Skeletal muscle cell (primary cell): ENCODE data around the gene UGT1A4.

Source experiments
- DNase-seq: peaks from one replicate; pipeline ENCODE4 v3.0.0-alpha.2; 2010; ENCODE audit warnings: low read depth
- H3K4me3 ChIP-seq: 2 replicates; pipeline ENCODE4 v1.5.1; 2011; ENCODE audit warnings: low read depth, mild to moderate bottlenecking, control low read depth, low read length, moderate library complexity

The UGT1A4 gene

DNA sequence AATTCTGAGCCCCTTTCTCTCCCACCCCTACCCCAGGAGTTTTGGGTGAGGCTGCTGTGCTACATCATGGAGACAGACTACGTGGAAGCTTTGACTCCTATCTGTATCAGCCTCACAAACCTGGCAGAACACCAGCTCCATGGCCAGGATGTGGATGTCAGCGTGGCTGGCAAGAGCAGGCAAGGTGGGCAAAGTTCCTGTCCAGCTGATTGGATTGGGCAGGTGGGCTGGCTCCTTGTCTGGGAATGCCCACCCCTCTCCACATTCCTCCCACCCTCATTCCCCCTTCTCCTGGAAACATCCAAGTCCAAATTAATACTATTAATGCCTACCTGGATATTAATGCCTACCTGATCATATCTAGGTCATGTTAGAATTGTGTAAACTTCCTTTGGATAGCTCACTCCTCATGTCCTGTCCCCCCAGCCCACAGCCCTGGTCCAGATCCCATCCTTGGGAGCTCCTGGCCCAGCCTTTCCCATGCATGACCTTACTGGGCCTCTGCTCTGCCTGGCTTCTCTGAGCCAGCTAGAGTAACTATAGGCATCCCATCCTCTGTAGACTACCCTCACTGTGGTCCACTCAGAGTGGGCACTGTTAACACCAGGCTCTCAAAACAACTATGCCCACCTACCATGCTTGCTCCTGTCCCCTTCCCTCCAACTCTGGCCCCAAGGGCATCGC, 83.7 kb downstream of the UGT1A4 start:
- DNase-seq, result no peak
- no peak overlapping the region for H3K4me3 ChIP-seq

DNA sequence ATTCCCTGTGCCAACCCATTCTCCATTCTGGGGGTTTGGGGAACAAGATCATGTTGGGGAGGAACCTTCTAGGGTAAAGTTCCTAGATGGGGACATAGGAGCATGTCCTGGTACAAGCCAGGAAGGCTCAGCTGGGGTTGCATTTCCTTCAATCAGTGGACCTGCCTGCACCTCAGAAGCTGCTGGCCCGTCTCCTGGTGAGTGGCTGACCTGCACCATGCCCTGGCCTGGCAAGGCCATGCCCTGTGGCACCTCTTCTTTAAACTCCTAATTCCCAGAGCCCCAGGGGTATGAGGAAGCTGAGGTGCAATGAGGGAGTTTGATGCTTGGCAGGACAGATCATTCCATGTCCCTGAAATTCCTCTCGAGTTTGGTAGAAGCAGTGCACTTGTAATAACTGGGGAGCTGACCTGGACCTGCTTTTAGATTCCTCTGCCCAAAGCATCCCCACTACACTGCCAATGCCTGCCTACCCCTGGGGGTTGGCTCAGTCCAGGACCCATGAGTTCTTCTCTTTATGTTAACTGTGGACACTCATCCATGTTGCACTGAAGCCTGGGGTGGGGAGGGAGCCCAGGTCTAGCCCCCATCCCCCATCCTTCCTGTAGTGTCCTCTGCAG, 84.9 kb downstream of the UGT1A4 start:
- no peak for DNase-seq
- no peak overlapping the region for H3K4me3 ChIP-seq

DNA sequence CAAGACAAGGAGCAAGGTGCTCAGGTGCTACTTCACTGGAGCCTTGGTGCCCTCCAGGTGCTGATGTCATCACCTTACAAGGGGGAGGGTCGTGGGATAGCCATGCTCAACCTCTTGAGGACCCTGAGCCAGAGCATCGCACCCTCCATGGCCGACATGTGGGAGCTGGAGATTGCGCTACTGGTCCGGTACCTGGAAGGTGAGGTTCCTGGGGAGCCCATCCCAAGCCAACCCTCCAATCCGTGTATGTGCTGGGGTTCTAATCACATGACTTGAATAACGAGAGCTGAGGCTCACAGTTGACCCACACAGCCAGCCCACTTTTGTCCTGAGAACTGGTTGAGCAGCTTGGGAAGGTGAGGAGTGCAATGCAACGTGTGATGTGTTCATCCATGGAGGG, 85.5 kb downstream of the UGT1A4 start:
- no peak for DNase-seq
- H3K4me3 ChIP-seq, result no peak overlapping the region

DNA sequence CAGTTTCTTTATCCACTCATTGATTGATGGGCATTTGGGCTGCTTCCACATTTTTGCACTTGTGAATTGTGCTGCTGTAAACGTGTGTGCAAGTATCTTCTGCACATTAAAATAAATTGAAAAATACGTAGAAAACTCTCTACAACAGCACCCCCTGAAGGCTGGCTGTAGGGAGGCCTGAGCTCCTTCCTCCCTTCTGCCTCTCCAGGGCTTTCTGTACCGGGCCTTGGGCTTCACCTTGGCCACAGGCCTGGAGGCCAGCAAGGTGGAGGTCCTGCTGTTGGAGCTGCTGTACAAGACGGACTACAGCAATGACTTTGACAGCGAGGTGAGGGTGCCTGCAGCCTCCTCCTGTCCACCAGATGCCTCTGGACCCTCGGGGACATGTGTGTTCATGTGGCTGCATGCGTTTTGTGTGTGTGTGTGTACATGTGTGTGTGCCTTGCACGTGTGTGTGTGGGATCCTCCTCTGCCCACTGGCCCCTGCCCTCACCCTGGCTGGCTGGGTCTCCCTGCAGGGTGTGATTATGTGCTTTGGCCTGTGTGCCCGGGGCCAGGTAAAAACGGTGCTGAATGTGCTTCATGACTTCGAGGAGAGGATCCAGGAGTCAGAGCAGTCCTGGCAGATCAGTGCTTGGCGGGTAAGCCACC, 88.8 kb downstream of the UGT1A4 start:
- no peak overlapping the region for H3K4me3 ChIP-seq
- DNase-seq, result no peak

DNA sequence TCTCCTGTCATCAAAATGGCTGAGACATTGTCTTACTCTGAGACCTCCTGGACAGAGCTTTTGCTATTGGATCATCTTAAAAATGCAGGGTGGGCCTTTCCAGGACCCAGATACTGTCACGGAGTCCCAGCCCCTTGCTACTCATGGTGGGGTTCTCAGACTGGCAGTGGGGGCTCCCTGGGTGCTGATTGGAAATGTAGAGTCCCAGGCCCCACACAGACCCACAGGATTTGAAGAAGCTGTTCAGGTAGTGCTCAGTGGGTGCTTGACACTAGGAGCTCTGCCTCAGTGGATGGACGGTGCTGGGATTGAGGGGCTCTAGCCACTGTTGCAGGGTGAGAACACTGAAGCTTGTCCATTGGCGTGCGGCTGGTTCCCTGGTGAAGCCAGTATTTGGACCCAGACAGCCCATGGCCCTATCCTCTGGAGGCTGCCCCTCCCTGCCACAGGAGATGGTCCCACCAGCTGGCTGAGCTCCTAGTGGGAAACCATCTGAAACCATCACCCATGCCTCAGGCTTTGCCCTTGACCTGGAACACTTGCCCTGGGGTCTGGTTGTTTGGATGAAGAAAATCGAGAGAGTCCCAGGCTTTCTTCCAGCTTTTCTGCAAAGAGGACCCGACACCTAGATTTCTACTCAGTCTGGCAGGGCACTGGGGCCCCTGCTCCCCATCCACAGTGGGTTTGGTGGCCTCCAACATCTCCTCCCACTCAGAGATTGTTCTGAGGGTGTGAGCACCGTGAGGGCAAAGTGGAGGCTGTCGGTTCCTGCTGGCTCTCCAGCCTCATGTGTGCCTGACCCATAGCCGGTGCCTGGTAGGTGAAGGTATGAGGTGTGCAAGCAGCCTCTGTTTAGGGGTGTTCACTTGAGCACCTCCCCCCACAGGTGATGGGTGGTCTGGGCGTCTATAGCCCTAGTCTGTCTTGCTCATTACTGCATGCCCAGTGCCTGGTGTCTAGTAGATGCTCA, 89.7 kb downstream of the UGT1A4 start:
- DNase-seq, result no peak
- no peak overlapping the region for H3K4me3 ChIP-seq

DNA sequence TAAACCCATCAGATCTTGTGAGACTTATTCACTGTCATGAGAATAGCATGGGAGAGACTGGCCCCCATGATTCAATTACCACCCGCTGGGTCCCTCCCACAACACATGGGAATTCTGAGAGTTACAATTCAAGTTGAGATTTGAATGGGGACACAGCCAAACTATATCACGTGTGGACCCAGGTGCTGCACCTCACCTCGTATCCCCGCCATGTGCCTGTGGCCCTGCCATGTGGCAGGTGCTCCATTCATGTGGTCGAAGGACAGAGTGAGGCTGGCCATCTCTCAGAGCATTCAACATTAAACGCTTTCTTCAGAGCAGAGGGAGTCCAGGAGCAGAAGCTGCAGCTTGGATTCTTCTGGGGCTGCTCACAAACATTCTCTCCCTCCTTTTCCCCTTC, 91.8 kb downstream of the UGT1A4 start:
- no peak overlapping the region for H3K4me3 ChIP-seq
- no peak for DNase-seq

DNA sequence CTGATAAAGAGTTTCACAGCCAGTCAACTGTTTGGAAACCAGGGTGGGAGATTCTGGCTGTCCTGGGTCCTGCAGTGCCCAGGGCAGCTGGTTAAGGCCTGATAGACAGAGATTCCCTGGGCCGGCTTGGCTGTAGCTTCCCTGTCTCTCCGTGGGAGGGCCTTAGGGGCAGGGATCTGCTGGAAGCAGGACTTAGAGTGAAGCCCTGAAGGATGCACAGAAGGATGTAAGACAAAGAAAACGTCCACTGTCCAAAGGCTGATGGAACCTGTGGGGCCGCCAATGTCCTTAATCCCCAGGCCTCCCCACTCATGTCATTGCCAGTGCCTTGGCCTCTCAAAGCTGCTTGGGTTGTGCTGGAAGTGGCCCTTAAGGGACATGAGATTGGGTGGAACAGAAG, 92.6 kb downstream of the UGT1A4 start:
- no peak for DNase-seq
- H3K4me3 ChIP-seq, result no peak overlapping the region

DNA sequence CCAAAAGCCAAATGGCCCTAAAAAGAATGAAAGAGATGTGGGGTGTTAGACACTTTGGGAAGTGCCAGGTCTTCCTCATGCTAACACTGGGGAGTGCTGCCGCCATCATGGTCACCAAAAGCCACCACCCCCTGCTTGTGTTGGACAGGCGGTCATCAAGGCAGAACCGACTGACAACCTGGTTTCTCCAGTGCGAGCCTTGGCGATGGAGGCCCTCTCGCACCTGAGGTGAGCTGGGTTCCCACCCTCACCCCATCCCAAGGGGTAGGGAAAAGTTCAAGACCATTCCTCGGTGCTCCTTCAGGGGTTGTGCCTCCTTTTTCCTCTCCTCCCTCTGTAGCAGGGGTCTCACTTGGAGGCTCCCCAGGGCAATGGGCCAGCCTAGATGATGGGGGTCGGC, 93.2 kb downstream of the UGT1A4 start:
- no peak overlapping the region for H3K4me3 ChIP-seq
- DNase-seq, result no peak

DNA sequence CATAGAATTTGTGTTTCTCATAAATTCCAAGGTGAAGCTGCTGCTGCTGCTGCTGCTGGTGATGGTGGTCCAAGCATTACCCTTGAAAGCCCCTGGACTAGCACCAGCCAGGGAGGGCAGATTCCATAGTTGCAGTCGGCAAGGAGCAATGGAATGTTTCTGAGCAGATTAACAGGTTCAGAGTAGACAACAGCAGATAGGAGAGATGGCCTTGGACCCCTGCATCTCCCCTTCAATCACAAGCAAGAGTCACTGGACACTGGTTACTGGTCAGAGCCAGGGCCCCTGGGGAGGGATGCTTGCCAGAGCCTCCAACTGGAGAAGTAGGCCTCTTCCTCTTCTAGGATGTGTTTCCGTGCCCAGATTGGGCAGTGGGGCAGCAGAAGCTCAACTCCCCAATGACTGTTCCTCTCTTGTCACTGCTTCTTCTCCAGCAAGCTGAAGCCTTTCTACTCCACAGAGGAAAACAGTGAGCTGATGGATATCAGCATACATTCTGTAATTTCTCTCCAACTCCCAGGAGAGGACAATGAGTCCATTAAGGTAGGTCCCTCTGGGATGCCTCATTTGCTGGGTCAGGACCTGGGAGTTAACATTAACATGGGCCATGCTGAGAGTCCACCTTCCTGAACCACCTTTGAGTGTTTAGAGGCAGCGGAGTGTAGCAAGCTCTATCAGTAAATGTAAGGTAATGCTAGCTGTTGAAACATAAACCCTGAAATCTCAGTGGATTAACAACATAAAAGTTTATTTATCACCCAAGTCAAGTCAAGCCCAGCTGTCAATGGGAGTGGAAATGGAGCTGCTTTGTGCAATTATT, 94.9 kb downstream of the UGT1A4 start:
- no peak for DNase-seq

DNA sequence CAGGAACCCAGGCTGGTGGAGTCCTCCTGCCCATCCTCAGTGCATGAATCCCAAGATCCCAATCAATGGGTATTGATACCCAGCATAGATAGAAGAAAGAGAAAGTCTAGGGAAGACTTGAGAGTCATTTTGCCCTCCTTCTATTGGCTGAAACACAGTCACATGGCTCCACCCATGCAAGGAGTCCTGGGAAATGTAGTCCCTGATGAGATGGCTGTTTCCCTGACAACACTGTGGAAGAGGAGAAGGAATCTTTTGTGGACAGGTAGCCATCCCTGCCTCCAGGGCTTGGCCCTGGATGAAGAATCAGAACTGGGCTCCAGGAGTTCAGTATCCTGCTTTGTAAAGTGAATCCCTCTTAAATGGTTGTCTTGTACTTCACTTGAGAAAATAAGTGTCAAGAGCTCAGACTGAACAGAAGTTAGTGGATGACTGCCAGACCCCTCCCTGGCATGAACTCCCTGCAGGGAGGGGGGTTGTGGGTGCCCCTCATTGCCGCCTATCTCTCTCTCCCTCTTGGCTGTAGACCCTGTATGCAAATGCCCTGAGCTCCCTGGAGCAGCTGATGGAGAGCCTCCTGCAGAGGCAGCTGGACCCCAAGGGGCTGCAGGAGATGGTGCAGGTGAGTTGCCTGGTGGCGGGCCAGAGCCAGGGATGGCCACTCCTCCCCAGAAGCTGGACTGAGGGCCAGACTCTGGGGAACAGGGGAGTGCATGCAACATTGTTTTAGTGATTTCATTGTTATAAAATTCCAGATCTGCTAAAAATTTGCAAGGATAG, 95.7 kb downstream of the UGT1A4 start:
- H3K4me3 ChIP-seq, result no peak overlapping the region
- DNase-seq, result no peak

More for the DNA sequence above, 94.9 kb downstream of the UGT1A4 start:
- no peak overlapping the region for H3K4me3 ChIP-seq

DNA sequence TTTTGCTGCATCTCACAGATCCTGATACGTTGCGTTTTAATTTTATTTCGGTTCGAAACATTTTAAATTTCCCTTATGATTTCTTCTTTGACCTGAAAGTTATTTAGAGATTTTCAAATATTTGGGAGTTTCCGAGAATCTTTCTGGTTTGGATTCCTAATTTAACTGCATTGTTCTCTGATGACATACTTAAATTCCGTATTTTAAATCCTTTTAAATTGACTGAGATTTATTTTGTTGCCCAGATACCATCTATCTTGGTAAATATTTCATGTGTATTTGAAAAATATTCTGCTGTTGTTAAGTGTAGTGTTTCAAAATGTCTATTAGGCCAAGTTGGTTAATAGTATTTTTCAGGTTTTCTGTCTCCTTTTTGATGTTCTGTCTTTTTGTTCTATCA, 97.3 kb downstream of the UGT1A4 start:
- no peak overlapping the region for H3K4me3 ChIP-seq
- DNase-seq, result no peak

DNA sequence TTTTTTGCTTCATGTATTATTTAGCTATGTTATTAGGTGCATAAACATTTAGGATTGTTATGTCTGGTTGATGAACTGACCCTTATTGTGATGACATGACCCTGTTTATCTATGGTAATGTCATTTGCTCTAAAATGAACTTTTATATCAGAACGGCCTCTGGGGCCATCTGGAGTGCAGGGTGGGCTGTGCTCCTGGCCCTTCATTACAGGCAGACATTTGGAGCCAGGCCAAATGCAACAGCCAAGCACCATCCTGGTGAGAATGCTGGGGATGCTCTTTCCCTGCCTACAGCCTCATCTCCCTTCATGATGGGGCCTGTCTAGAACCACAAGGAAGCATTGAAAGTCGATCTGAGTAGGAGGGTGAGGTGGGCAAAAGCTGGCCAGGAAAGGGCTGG, 97.8 kb downstream of the UGT1A4 start:
- no peak for DNase-seq
- H3K4me3 ChIP-seq, result no peak overlapping the region

DNA sequence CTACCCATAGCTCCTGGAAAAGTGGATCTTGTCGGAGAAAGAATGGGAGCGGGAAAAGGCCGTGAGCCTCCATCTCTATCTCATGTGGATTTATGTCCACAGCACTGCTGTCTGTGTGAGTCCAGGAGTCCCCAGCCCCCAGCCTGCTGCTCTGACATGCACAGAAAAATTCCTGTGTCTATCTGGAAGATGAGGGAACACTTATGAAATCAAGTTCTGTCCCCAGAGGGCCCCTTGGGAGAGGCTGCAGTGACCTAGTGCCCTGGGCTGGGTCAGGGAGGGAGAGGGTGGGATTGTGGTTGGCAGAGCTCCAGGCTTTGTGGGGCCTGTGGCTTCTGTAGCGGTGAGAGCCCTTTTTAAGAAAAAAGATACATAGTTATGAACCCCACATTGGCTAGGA, 98.2 kb downstream of the UGT1A4 start:
- DNase-seq, result no peak
- H3K4me3 ChIP-seq, result no peak overlapping the region

DNA sequence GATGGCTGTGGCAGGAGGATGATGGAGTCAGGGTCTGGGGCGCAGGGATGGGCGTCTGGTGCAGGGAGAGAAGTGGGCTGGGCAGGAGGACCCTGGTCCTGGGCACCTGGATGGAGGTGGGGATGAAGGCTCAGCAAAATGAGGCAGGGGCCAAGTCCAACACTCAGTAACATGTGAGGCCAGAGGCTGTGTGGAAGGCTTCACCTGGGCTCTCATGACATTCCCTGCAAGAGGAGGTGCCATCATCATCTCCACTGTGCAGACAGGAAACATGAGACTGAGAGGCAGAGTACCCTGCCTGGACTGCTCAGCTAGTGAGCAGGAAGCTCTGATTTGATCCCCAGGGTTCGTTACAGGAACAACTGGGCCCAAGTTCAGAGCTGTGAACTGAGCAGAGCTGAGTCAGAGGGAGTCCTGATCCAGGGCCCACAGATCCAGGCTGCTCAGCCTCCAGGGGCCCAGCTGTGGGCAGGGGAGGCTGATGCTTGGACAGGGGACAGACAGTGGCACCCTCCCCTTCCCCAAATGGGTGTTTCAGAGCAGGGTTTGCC, 98.9 kb downstream of the UGT1A4 start:
- H3K4me3 ChIP-seq, result no peak overlapping the region
- no peak for DNase-seq

DNA sequence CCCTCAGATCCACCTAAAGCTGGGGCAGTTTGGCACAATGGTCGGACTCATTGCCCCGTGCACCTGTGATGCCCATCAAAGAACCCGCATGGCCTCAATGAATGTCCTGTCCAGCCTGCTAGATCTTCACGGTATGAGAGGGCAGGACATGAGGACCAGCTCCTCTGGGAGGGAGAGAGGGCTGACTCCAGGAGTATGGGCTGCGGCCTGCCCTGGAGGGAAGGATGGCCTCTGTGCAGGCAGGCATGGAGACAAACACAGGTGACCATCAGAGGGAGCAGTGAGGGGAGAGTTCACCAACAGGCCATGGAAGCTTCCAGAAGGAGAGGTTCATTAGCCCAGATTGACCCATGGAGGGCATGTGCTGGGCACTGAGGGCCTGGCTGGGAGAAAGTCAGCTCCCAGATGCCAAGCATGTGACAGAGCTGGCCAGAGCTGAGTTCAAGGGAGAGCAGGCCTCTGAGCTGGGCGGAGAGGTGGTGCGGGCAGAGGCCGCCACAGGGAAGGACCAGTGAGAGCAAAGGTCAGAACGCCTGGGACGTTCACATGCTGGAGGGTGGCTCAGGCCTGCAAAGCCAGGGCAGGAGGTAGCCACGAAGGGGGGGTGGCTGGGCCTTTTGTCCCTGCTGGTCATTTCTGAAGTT, 99.6 kb downstream of the UGT1A4 start:
- H3K4me3 ChIP-seq, result no peak overlapping the region
- DNase-seq, result no peak

DNA sequence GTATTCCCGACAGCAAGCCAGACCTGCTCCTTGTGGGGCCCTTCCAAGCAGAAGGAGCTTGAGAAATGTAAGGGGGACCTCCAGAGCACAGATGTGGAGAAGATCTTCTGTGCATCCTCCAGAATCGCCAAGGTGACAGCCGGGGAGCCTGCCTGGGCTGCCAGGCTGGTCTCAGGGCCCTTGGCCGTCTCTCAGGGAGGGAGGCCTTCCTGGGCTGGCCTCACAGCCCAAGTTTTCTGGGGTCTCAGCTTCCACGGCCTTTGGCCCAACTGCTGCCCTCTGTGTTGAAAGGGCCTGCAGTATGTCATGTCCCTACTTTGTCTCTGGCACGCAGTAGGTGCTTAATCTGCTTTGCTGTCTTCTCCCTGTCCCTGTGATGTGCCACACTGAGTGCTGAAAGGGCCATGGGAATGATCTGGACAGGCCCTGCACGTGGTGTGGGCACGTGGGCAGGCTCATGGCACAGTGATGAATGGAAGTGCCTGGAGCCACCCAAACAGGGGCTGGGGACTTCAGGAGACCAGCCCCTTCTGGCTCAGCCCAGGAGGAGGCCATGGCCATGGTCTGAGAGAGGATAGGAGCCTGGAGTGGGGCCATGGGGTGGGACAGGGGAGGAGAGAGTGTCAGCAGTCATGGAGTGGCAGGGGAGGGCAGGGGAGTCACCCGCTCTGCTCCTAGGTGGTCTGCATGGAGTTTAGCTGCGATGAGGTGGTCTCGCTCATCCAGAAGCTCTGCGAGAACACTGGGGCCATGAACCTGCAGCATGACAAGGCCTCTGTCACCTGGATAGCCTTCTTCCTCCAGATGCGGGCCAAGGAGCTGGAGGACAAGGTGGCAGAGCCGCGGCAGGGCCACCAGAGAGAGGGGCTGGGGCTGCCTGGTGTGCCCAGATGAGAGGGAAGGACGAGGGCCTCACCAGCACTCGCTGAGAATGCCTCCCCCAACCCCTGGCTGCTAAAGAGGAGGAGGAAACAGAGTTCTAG, 100.4 kb downstream of the UGT1A4 start:
- DNase-seq, result no peak
- no peak overlapping the region for H3K4me3 ChIP-seq
